IMR-90 (cell line): Measurements from ENCODE around the gene PTPRG.

Experiments used
- BHLHE40 ChIP-seq: fragments of 150-350 bp; IDR thresholded peaks from 2 replicates; pipeline ENCODE4 v1.6.1; 2016; ENCODE audit warnings: mild to moderate bottlenecking, low read depth, low read length
- CEBPB ChIP-seq: IDR thresholded peaks from 2 replicates; pipeline ENCODE4 v1.6.1; 2012; ENCODE audit warnings: low read depth, low read length, improper control_type of control experiment
- CHD1 ChIP-seq: IDR thresholded peaks from 2 replicates; pipeline ENCODE4 v1.6.1; 2012; ENCODE audit warnings: low read depth, low read length, improper control_type of control experiment
- ELK1 ChIP-seq: fragments of 150-350 bp; IDR thresholded peaks from 2 replicates; pipeline ENCODE4 v1.6.1; 2016; ENCODE audit warnings: low read depth, mild to moderate bottlenecking, low read length, moderate library complexity, borderline replicate concordance
- MAZ ChIP-seq: IDR thresholded peaks from 2 replicates; pipeline ENCODE4 v1.6.1; 2012; ENCODE audit warnings: low read depth, mild to moderate bottlenecking, low read length, improper control_type of control experiment, moderate library complexity, borderline replicate concordance
- MXI1 ChIP-seq: IDR thresholded peaks from 2 replicates; pipeline ENCODE4 v1.6.1; 2012; ENCODE audit warnings: low read depth, mild to moderate bottlenecking, low read length, moderate library complexity, borderline replicate concordance
- POLR2A ChIP-seq: IDR thresholded peaks from 2 replicates; pipeline ENCODE4 v1.6.1; 2012; ENCODE audit warnings: mild to moderate bottlenecking, low read depth, low read length
- RAD21 ChIP-seq: IDR thresholded peaks from 2 replicates; pipeline ENCODE4 v1.6.1; 2012; ENCODE audit warnings: low read length, improper control_type of control experiment
- RCOR1 ChIP-seq: IDR thresholded peaks from 2 replicates; pipeline ENCODE4 v1.6.1; 2012; ENCODE audit warnings: mild to moderate bottlenecking, low read length, improper control_type of control experiment; ENCODE audit not compliant: insufficient replicate concordance
- RFX5 ChIP-seq: IDR thresholded peaks from 2 replicates; pipeline ENCODE4 v1.8.0; 2012; ENCODE audit warnings: low read depth, mild to moderate bottlenecking, low read length, moderate library complexity
- SMC3 ChIP-seq: fragments of 150-350 bp; IDR thresholded peaks from 2 replicates; pipeline ENCODE4 v1.6.1; 2016; ENCODE audit warnings: low read depth, mild to moderate bottlenecking, antibody characterized with exemption, low read length, moderate library complexity
- TF ChIP-seq, protein P1 (sequence below): conservative IDR thresholded peaks from 2 replicates; pipeline ENCODE4 v1.5.1; 2012; ENCODE audit warnings: mild to moderate bottlenecking, low read depth, low read length, improper control_type of control experiment
- TF ChIP-seq, protein P2 (sequence below): fragments of 150-350 bp; IDR thresholded peaks from 2 replicates; pipeline ENCODE4 v1.6.1; 2017; ENCODE audit warnings: mild to moderate bottlenecking, antibody characterized with exemption, low read length, low read depth

- no peak for TF ChIP-seq POLR2A
- TF ChIP-seq, protein P1, sequence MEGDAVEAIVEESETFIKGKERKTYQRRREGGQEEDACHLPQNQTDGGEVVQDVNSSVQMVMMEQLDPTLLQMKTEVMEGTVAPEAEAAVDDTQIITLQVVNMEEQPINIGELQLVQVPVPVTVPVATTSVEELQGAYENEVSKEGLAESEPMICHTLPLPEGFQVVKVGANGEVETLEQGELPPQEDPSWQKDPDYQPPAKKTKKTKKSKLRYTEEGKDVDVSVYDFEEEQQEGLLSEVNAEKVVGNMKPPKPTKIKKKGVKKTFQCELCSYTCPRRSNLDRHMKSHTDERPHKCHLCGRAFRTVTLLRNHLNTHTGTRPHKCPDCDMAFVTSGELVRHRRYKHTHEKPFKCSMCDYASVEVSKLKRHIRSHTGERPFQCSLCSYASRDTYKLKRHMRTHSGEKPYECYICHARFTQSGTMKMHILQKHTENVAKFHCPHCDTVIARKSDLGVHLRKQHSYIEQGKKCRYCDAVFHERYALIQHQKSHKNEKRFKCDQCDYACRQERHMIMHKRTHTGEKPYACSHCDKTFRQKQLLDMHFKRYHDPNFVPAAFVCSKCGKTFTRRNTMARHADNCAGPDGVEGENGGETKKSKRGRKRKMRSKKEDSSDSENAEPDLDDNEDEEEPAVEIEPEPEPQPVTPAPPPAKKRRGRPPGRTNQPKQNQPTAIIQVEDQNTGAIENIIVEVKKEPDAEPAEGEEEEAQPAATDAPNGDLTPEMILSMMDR, result no peak
- no peak for TF ChIP-seq RFX5
- no peak for TF ChIP-seq RAD21
- no peak for TF ChIP-seq CHD1
- TF ChIP-seq RCOR1, result no peak
- no peak for TF ChIP-seq ELK1
- TF ChIP-seq, protein P2, sequence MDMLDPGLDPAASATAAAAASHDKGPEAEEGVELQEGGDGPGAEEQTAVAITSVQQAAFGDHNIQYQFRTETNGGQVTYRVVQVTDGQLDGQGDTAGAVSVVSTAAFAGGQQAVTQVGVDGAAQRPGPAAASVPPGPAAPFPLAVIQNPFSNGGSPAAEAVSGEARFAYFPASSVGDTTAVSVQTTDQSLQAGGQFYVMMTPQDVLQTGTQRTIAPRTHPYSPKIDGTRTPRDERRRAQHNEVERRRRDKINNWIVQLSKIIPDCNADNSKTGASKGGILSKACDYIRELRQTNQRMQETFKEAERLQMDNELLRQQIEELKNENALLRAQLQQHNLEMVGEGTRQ, result no peak
- TF ChIP-seq MXI1, result no peak
- no peak for TF ChIP-seq CEBPB
- no peak for TF ChIP-seq BHLHE40
- no peak for TF ChIP-seq SMC3
- TF ChIP-seq MAZ, result no peak
Observed at GRCh38 chr3:62101488-62101887, 540.1 kb downstream of the PTPRG start.
